GM19397 (cell line): ENCODE measurements around the gene STARD5.
A peak's percentile ranks its signal among the peaks of the same experiment; 100 is the strongest.
"Not testable (repeated sequence)": the region's sequence is repeated elsewhere in the genome, so short reads cannot be mapped to it uniquely, and the experiment has no call there.

Source experiments
- ATAC-seq: cut with Tn5 transposase; IDR thresholded peaks from one replicate; pipeline ENCODE4 v1.9.1; 2021; ENCODE audit warnings: mild to moderate bottlenecking, moderate library complexity; ENCODE audit not compliant: unreplicated experiment

The STARD5 gene

GRCh38 chr15:81323944-81324881, at the start of gene STARD5:
Gene STARD5 (minus strand): TSS chr15:81324141. CDS start chr15:81324099, 42 bp downstream.
- peak; percentile 100 for ATAC-seq

GRCh38 chr15:81373176-81373575, 49.2 kb upstream of the STARD5 start:
- ATAC-seq, result no peak

- no peak for ATAC-seq
Observed at GRCh38 chr15:81372575-81372974, 48.6 kb upstream of the STARD5 start.

- ATAC-seq, result no peak
Observed at GRCh38 chr15:81363718-81364500, 40.0 kb upstream of the STARD5 start.

GRCh38 chr15:81363276-81363675, 39.3 kb upstream of the STARD5 start:
- ATAC-seq, result no peak

- no peak for ATAC-seq
Observed at GRCh38 chr15:81362790-81363189, 38.8 kb upstream of the STARD5 start.

- no peak for ATAC-seq
Observed at GRCh38 chr15:81361891-81362290, 38.0 kb upstream of the STARD5 start.

- ATAC-seq, result no peak
Observed at GRCh38 chr15:81360491-81360890, 36.5 kb upstream of the STARD5 start.

GRCh38 chr15:81358248-81358647, 34.3 kb upstream of the STARD5 start:
- ATAC-seq, result no peak

- ATAC-seq, result no peak
Observed at GRCh38 chr15:81357180-81357686, 33.3 kb upstream of the STARD5 start.

GRCh38 chr15:81356252-81356651, 32.3 kb upstream of the STARD5 start:
- no peak for ATAC-seq

GRCh38 chr15:81351651-81352050, 27.7 kb upstream of the STARD5 start:
- ATAC-seq, result no peak

GRCh38 chr15:81349271-81349670, 25.3 kb upstream of the STARD5 start:
- ATAC-seq, result no peak

GRCh38 chr15:81348691-81349090, 24.8 kb upstream of the STARD5 start:
- ATAC-seq, result not testable (repeated sequence)

- no peak for ATAC-seq
Observed at GRCh38 chr15:81347910-81348309, 24.0 kb upstream of the STARD5 start.

GRCh38 chr15:81346611-81347010, 22.7 kb upstream of the STARD5 start:
- ATAC-seq, result no peak

- ATAC-seq, result no peak
Observed at GRCh38 chr15:81343371-81343770, 19.4 kb upstream of the STARD5 start.

GRCh38 chr15:81341351-81341750, 17.4 kb upstream of the STARD5 start:
- ATAC-seq, result no peak

GRCh38 chr15:81339851-81340250, 15.9 kb upstream of the STARD5 start:
- no peak for ATAC-seq

- no peak for ATAC-seq
Observed at GRCh38 chr15:81339321-81339720, 15.4 kb upstream of the STARD5 start.

- no peak for ATAC-seq
Observed at GRCh38 chr15:81338170-81339007, 14.4 kb upstream of the STARD5 start.
